Vagina (tissue), 2 donors: ENCODE results near the gene KMT2B.

Source experiments
- CTCF ChIP-seq, 3 experiments: fragments of 450-650 bp in 2 of 3; fragments of 200-600 bp in 1 of 3; sonication (generic) in 1 of 3; IDR thresholded peaks; one replicate each; pipeline ENCODE4 v1.5.1; 2017 to 2019; ENCODE audit warnings: antibody characterized with exemption in 3 of 3, mild to moderate bottlenecking in 2 of 3, moderate library complexity in 2 of 3
- POLR2AphosphoS5 ChIP-seq, 2 donors: sonication (generic); formaldehyde crosslinking; IDR thresholded peaks; one replicate each; pipeline ENCODE4 v1.9.0; 2017; ENCODE audit warnings: antibody characterized with exemption in 2 of 2, mild to moderate bottlenecking in 2 of 2, low read depth in 1 of 2; ENCODE audit not compliant: insufficient read depth in 1 of 2

- TF ChIP-seq CTCF (IDR thresholded peaks at IDR 0.05) (no peak), POLR2AphosphoS5 (IDR thresholded peaks at IDR 0.05; ENCODE audit: insufficient read depth in 1 of 2, low read depth in 1 of 2) (no peak)
Measured at GRCh38 chr19:35764432-35765315, 46.9 kb downstream of the KMT2B start.
